Measurements from ENCODE around the gene C1orf141.

The C1orf141 gene

DNA sequence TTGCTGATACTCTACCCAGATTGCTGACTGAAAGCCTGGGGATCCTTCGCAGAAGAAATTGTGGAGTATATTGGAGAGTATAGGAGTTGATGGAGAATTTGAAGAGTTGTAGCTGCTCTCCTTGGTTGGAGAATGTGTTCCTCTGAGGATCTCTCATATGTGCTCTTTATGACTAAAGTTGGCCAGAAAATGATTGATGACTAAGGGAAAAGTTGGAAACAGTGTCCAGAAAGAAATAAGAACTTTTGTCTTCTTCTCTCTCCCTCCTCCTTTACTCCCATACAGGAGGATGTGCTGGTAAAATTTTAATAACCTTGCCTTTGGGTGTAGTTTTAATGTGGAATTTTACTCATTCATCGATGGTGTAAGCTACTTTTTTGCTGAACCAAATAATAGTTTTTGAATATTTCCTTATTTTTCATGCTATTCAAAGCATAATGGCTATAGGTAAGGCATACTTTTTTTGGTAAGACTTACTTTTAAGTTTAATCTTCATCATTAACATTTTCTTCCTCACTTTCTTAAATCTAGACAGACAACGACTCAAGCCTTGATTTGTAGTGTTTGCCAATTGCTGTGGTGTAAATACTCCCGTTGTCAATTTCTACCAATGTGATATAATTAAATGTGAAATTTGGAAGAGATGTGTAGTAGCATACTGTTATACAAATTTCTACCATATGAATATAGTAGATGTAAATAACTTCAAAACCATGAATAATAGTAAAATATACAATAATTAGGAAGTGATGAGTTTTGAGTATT, 13.7 kb downstream of the C1orf141 start:
- H3K9me3 ChIP-seq (ENCODE audit: insufficient read depth, low read depth, low read length) = no peaks in the 10 kb centered on the region
- H3K36me3 ChIP-seq (ENCODE audit: insufficient read depth, low read length) = no peaks in the 10 kb centered on the region
- H3K27me3 ChIP-seq (ENCODE audit: insufficient read depth, low read length) = no peaks in the 10 kb centered on the region
- WGBS = 89% methylated on average over 2 of the region's 4 CpGs
- H3K4me3 ChIP-seq (ENCODE audit: low read length) = no peak overlapping the region
- H3K9ac ChIP-seq (ENCODE audit: low read depth, low read length) = no peak overlapping the region
- H3K4me1 ChIP-seq (ENCODE audit: insufficient read depth, low read length) = no peaks in the 10 kb centered on the region
- no peak overlapping the region for H3K27ac ChIP-seq (ENCODE audit: low read depth, low read length)

DNA sequence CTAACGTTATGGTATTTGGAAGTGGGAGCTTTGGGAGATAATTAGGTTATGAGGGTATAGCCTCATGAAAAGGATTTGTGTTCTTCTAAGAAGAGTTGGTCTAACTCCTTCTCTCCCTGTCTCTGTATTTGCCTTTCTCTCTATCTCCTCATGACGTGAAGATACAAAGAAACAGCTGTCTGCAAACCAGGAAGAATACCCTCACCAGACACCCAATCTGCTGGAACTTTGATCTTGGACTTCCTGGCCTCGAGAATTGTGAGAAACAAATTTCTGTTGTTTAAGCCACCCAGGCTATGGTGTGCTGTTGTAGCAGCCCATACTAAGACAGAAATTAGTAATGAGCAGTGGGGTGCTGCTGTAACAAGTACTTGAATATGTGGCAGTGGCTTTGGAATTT, 16.1 kb downstream of the C1orf141 start:
- Histone ChIP-seq H3K9me3 (ENCODE audit: insufficient read depth, low read depth, low read length) (0 out of 2 replicates have a peak, but pooled peaks cover 8% of the 10 kb centered on the region), H3K4me1 (ENCODE audit: insufficient read depth, low read length) (no peaks in the 10 kb centered on the region), H3K36me3 (ENCODE audit: insufficient read depth, low read length) (no peaks in the 10 kb centered on the region), H3K4me3 (ENCODE audit: low read length) (no peak overlapping the region), H3K9ac (ENCODE audit: low read depth, low read length) (no peak overlapping the region), H3K27me3 (ENCODE audit: insufficient read depth, low read length) (no peaks in the 10 kb centered on the region), H3K27ac (ENCODE audit: low read depth, low read length) (no peak overlapping the region)
- 90% methylated on average over 3 of the region's 3 CpGs for WGBS

DNA sequence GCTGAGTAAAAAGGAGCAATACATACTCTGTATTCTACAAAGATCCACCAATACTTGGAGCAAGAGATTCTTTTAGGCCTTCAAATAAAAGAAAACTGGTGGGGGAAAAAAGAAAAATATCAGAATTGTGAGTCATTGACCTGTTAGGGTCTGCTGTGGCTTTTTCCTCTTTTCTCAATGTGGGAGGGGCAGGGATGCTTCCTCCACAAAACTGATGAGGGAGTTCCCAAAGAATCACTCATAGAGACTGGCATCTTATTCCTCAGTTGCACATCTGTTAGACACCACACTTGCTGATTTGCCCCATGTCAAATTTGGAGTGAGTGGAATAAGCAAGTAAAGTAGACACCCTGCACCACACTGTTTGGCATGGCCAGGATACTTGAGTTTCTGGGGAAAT, 16.6 kb downstream of the C1orf141 start:
- no peak overlapping the region for H3K9ac ChIP-seq (ENCODE audit: low read depth, low read length)
- H3K4me3 ChIP-seq (ENCODE audit: low read length) = no peak overlapping the region
- H3K27ac ChIP-seq (ENCODE audit: low read depth, low read length) = no peak overlapping the region
- no peaks in the 10 kb centered on the region for H3K4me1 ChIP-seq (ENCODE audit: insufficient read depth, low read length)
- no peaks in the 10 kb centered on the region for H3K36me3 ChIP-seq (ENCODE audit: insufficient read depth, low read length)
- 0 out of 2 replicates have a peak, but pooled peaks cover 8% of the 10 kb centered on the region for H3K9me3 ChIP-seq (ENCODE audit: insufficient read depth, low read depth, low read length)
- H3K27me3 ChIP-seq (ENCODE audit: insufficient read depth, low read length) = no peaks in the 10 kb centered on the region

- H3K9me3 ChIP-seq (ENCODE audit: insufficient read depth, low read depth, low read length) = 0 out of 2 replicates have a peak, but pooled peaks cover 8% of the 10 kb centered on the region
- H3K36me3 ChIP-seq (ENCODE audit: insufficient read depth, low read length) = no peaks in the 10 kb centered on the region
- no peak overlapping the region for H3K9ac ChIP-seq (ENCODE audit: low read depth, low read length)
- H3K27me3 ChIP-seq (ENCODE audit: insufficient read depth, low read length) = no peaks in the 10 kb centered on the region
- 100% methylated on average over 1 of the region's 2 CpGs for WGBS
- H3K4me1 ChIP-seq (ENCODE audit: insufficient read depth, low read length) = no peaks in the 10 kb centered on the region
- H3K4me3 ChIP-seq (ENCODE audit: low read length) = no peak overlapping the region
- H3K27ac ChIP-seq (ENCODE audit: low read depth, low read length) = no peak overlapping the region
Observed at GRCh38 chr1:67114162-67114561, 20.6 kb downstream of the C1orf141 start.

- Histone ChIP-seq H3K27ac (ENCODE audit: low read depth, low read length) (no peak overlapping the region), H3K4me3 (ENCODE audit: low read length) (no peak overlapping the region), H3K36me3 (ENCODE audit: insufficient read depth, low read length) (no peaks in the 10 kb centered on the region), H3K4me1 (ENCODE audit: insufficient read depth, low read length) (no peaks in the 10 kb centered on the region), H3K9me3 (ENCODE audit: insufficient read depth, low read depth, low read length) (0 out of 2 replicates have a peak, but pooled peaks cover 8% of the 10 kb centered on the region), H3K27me3 (ENCODE audit: insufficient read depth, low read length) (no peaks in the 10 kb centered on the region), H3K9ac (ENCODE audit: low read depth, low read length) (no peak overlapping the region)
- WGBS = 0% methylated on average over 1 of the region's 2 CpGs
Observed at GRCh38 chr1:67110352-67110751, 24.4 kb downstream of the C1orf141 start.

GRCh38 chr1:67105508-67105907, 29.3 kb downstream of the C1orf141 start:
- no peaks in the 10 kb centered on the region for H3K27me3 ChIP-seq (ENCODE audit: insufficient read depth, low read length)
- H3K27ac ChIP-seq (ENCODE audit: low read depth, low read length) = no peak overlapping the region
- H3K36me3 ChIP-seq (ENCODE audit: insufficient read depth, low read length) = no peaks in the 10 kb centered on the region
- no peak overlapping the region for H3K4me3 ChIP-seq (ENCODE audit: low read length)
- no peaks in the 10 kb centered on the region for H3K9me3 ChIP-seq (ENCODE audit: insufficient read depth, low read depth, low read length)
- H3K4me1 ChIP-seq (ENCODE audit: insufficient read depth, low read length) = no peaks in the 10 kb centered on the region
- 81% methylated on average over 2 of the region's 2 CpGs for WGBS
- no peak overlapping the region for H3K9ac ChIP-seq (ENCODE audit: low read depth, low read length)

GRCh38 chr1:67103548-67103947, 31.2 kb downstream of the C1orf141 start:
- WGBS = no CpG with 5 or more reads among the region's 1 CpG
- Histone ChIP-seq H3K9ac (ENCODE audit: low read depth, low read length) (no peak overlapping the region), H3K9me3 (ENCODE audit: insufficient read depth, low read depth, low read length) (no peaks in the 10 kb centered on the region), H3K4me1 (ENCODE audit: insufficient read depth, low read length) (no peaks in the 10 kb centered on the region), H3K36me3 (ENCODE audit: insufficient read depth, low read length) (no peaks in the 10 kb centered on the region), H3K27ac (ENCODE audit: low read depth, low read length) (no peak overlapping the region), H3K27me3 (ENCODE audit: insufficient read depth, low read length) (no peaks in the 10 kb centered on the region), H3K4me3 (ENCODE audit: low read length) (no peak overlapping the region)

GRCh38 chr1:67100833-67101232, 33.9 kb downstream of the C1orf141 start:
- no peak overlapping the region for H3K9ac ChIP-seq (ENCODE audit: low read depth, low read length)
- H3K4me1 ChIP-seq (ENCODE audit: insufficient read depth, low read length) = peaks cover 15% of the 10 kb centered on the region
- 60% methylated on average over 3 of the region's 3 CpGs for WGBS
- no peaks in the 10 kb centered on the region for H3K27me3 ChIP-seq (ENCODE audit: insufficient read depth, low read length)
- no peak overlapping the region for H3K4me3 ChIP-seq (ENCODE audit: low read length)
- H3K36me3 ChIP-seq (ENCODE audit: insufficient read depth, low read length) = no peaks in the 10 kb centered on the region
- no peak overlapping the region for H3K27ac ChIP-seq (ENCODE audit: low read depth, low read length)
- no peaks in the 10 kb centered on the region for H3K9me3 ChIP-seq (ENCODE audit: insufficient read depth, low read depth, low read length)

DNA sequence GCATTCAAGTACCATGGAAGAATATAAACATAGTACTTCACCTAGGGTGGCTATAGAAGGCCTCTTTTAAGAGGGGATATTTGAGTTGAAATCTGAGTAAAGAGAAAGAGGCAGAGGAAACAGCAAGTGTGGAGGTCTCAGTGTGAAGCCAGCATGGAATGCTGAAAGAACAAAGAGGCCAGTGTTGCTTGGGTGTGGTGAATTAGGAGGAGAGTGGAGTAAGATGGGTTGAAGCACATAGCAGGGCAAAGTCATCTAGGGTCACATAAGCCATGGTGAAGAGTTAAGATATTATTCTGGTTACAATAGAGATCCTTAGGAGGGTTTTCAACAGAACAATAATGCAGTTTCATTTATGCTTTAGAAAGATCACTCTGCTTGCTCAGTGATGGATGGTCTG, 37.5 kb downstream of the C1orf141 start:
- Histone ChIP-seq H3K27ac (ENCODE audit: low read depth, low read length) (peak overlapping the region; percentile 53; the same call in 1 of the 2 replicates), H3K36me3 (ENCODE audit: insufficient read depth, low read length) (no peaks in the 10 kb centered on the region), H3K9ac (ENCODE audit: low read depth, low read length) (no peak overlapping the region), H3K4me3 (ENCODE audit: low read length) (no peak overlapping the region), H3K9me3 (ENCODE audit: insufficient read depth, low read depth, low read length) (no peaks in the 10 kb centered on the region), H3K4me1 (ENCODE audit: insufficient read depth, low read length) (peaks cover 15% of the 10 kb centered on the region), H3K27me3 (ENCODE audit: insufficient read depth, low read length) (no peaks in the 10 kb centered on the region)

DNA sequence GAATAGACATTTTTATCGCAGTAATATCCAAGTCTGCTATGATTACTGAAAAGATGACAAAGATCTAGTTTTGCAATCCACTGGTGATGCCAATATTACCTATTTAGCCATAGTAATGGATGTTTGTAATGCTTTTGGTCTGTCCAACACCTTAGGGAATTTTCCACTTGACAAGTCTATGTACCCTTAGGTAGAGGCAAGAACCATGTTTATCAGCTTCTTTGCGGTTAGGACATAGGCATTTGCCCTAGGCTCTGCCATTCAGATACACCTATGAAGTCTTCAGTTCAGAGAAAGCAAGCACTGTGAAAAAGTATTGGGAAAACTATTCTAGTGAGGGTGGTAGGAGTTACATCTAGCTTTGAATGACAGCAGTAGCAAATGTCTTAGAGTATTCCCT, 40.6 kb downstream of the C1orf141 start:
- Histone ChIP-seq H3K27me3 (ENCODE audit: insufficient read depth, low read length) (no peaks in the 10 kb centered on the region), H3K9ac (ENCODE audit: low read depth, low read length) (no peak overlapping the region), H3K4me1 (ENCODE audit: insufficient read depth, low read length) (peaks cover 15% of the 10 kb centered on the region), H3K36me3 (ENCODE audit: insufficient read depth, low read length) (no peaks in the 10 kb centered on the region), H3K9me3 (ENCODE audit: insufficient read depth, low read depth, low read length) (0 out of 2 replicates have a peak, but pooled peaks cover 3% of the 10 kb centered on the region), H3K4me3 (ENCODE audit: low read length) (no peak overlapping the region), H3K27ac (ENCODE audit: low read depth, low read length) (no peak overlapping the region)
- 94% methylated on average over 2 of the region's 2 CpGs for WGBS

DNA sequence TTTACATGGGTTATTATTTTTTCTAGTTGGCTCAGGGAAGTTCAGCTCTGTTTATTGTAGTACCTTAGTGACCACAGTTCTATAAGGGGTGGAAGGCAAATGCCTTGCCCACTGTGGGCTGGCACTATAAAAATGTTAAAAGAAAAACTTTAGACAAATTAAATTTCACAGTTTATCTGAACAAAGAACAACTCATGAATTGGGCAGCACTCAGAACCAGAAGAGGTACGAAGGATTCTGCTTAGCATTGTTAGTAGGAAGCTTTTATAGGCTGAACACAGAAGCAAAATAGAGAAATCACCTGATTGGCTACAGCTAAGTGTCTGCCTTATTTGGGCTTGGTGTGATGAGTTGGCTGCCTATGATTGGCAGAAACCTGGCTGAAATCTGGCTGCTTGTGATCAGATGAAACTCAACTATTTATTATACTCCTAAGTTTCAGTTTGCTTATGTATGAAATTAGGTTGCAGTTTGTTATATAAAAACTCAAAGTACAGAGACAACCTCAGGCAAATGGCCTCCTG, 45.0 kb downstream of the C1orf141 start:
- Histone ChIP-seq H3K9ac (ENCODE audit: low read depth, low read length) (no peak overlapping the region), H3K4me3 (ENCODE audit: low read length) (no peak overlapping the region), H3K9me3 (ENCODE audit: insufficient read depth, low read depth, low read length) (0 out of 2 replicates have a peak, but pooled peaks cover 6% of the 10 kb centered on the region), H3K4me1 (ENCODE audit: insufficient read depth, low read length) (no peaks in the 10 kb centered on the region; the same call in 1 of the 2 replicates), H3K27ac (ENCODE audit: low read depth, low read length) (no peak overlapping the region), H3K36me3 (ENCODE audit: insufficient read depth, low read length) (no peaks in the 10 kb centered on the region), H3K27me3 (ENCODE audit: insufficient read depth, low read length) (no peaks in the 10 kb centered on the region)
- WGBS = 91% methylated on average over 1 of the region's 1 CpG

Measured in HUES64 (cell line).